Measurements from ENCODE around the gene CFAP46. TPM values are rescaled to one million over a fixed set of nuclear protein-coding genes. Genes with fewer than 3 reads are reported as not detected.

CFAP46 gene
- total RNA-seq, 4 donors from 2014 or later, result not detected

GRCh38 chr10:132809232-132810140 lies 132.9 kb downstream of the CFAP46 start:
- H3K36me3 ChIP-seq, result no peaks in the 10 kb centered on the region
- no peaks in the 10 kb centered on the region for H3K4me1 ChIP-seq
- no peaks in the 10 kb centered on the region for H3K9me3 ChIP-seq
- no peaks in the 10 kb centered on the region for H3K27me3 ChIP-seq
- no peak overlapping the region for H3K27ac ChIP-seq
- TF ChIP-seq, protein P1, sequence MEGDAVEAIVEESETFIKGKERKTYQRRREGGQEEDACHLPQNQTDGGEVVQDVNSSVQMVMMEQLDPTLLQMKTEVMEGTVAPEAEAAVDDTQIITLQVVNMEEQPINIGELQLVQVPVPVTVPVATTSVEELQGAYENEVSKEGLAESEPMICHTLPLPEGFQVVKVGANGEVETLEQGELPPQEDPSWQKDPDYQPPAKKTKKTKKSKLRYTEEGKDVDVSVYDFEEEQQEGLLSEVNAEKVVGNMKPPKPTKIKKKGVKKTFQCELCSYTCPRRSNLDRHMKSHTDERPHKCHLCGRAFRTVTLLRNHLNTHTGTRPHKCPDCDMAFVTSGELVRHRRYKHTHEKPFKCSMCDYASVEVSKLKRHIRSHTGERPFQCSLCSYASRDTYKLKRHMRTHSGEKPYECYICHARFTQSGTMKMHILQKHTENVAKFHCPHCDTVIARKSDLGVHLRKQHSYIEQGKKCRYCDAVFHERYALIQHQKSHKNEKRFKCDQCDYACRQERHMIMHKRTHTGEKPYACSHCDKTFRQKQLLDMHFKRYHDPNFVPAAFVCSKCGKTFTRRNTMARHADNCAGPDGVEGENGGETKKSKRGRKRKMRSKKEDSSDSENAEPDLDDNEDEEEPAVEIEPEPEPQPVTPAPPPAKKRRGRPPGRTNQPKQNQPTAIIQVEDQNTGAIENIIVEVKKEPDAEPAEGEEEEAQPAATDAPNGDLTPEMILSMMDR (IDR thresholded peaks at IDR 0.05), result no peak
- peak in 1 of 3 donors; percentile 37 for DNase-seq
- no peak overlapping the region for H3K4me3 ChIP-seq

DNA sequence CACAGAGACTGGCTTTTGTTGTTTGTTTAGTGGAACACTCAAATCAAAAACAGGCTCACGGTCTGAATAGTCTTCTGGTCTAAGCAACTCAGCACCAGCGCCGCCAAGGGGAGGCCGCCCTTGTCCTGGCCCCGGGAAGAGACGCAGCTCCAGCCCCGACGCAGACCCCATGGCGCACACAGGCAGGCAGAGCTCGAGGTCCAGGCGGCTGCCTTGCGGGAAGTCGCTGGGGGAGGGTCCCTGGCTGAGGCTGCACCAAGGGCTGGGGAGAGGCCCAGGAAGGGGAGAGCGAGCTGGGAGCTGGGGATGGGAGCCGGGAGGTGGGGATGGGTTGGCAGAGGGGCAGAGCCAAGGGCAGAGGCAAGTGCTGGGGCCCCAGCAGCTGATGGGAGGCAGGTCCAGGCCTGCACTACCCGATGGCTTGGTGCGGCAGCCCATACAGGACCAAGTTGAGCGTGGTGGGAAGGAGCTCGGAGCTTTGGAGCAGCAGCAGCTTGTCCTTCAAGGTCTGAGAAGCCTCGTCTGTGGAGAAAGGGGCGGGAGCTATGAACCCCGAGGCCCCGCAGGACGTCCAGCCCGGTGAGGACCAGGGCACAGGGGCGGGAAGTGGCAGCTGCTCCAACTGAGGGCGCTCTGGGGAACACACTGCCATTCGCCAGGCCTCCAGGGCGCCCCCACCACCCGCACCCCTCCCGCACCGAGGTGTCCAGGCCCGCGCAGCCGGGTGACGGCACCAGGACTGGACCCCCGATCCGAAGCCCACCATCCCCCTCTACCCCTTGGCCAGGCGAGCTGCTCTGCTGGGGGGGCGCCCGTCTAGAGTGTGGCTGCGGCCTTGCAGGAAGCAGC lies 133.8 kb downstream of the CFAP46 start:
- peak in 1 of 3 donors; percentile 37 for DNase-seq
- H3K27me3 ChIP-seq, result no peaks in the 10 kb centered on the region
- H3K9me3 ChIP-seq, result no peaks in the 10 kb centered on the region

DNA sequence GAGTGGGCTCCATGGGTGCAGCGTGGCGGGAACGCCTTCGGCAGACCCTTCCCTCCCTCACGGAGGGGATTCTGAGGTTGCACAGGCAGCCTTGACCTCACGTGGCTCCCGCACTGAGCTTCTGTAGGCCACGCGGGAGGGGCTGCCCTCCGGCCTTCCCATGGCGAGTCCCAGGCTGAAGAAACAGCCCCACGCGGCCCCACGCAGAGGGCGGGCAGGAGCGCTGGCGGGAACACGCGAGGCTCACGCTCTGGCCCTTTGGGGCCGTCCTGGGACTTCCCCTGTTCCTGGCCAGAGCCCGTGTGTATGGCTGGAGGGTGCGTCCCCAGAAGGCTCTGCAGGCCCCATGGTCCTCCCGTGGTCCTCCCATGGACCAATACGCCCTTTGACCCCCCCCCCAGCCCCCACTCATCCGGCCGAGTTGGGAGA lies 134.7 kb downstream of the CFAP46 start:
- H3K4me1 ChIP-seq, result no peaks in the 10 kb centered on the region
- no peaks in the 10 kb centered on the region for H3K36me3 ChIP-seq
- no peaks in the 10 kb centered on the region for H3K9me3 ChIP-seq
- no peak overlapping the region for H3K4me3 ChIP-seq
- no peak overlapping the region for H3K27ac ChIP-seq
- no peaks in the 10 kb centered on the region for H3K27me3 ChIP-seq
- no peak for DNase-seq
- TF ChIP-seq, protein P1 (IDR thresholded peaks at IDR 0.05), result no peak
- TF ChIP-seq POLR2A (IDR thresholded peaks at IDR 0.05), result no peak

More for the DNA sequence above, 133.8 kb downstream of the CFAP46 start:
- no peak overlapping the region for H3K27ac ChIP-seq
- no peak overlapping the region for H3K4me3 ChIP-seq
- TF ChIP-seq, protein P1 (IDR thresholded peaks at IDR 0.05), result no peak
- no peak for TF ChIP-seq POLR2A (IDR thresholded peaks at IDR 0.05)
- no peaks in the 10 kb centered on the region for H3K36me3 ChIP-seq
- H3K4me1 ChIP-seq, result no peaks in the 10 kb centered on the region

DNA sequence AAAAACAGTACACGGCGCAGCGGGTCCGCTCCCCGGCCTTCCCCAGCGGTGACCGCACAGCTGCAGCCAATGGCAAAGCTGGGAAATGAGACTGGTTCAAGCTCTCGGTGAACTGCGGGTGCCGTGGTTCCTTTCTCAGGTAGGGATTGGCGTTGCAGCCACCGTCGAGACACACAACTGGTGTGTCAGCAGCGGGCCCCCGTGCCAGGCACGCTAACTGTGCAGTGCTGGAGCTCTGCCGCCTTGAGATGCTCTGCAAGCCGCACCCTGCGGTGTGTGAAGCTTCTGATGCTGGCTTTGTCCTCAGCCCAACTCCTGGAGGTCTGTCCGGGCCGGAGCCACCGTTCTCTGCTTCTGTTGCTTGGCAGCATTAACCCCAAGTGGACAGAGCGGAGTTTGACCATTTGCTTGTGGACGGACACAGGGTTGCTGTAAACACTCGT lies 135.8 kb downstream of the CFAP46 start:
- H3K9me3 ChIP-seq, result peaks cover 0 to 5% (median 0%) of the 10 kb centered on the region in 4 donors

DNA sequence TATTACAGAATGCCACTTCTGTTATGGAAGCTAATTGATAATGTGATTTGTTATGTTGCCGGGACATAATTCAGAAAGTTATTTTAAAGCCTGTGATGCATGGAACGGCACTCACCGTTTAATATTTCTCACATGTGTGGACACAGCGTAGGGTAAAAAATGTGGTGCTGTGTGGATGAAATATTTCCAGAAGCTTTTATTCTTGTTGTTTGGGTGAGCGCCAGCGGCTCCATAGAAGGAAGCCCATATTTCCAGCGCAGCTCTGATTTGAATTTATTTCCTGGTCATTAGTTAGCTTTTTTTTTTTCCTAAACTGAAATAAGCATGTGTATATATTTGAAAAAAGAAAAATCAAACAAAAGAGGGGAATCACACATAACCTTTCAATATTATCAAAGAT lies 136.3 kb downstream of the CFAP46 start:
- H3K36me3 ChIP-seq, result no peaks in the 10 kb centered on the region
- no peaks in the 10 kb centered on the region for H3K27me3 ChIP-seq

More for the DNA sequence above, 135.8 kb downstream of the CFAP46 start:
- H3K36me3 ChIP-seq, result no peaks in the 10 kb centered on the region
- H3K27ac ChIP-seq, result no peak overlapping the region
- TF ChIP-seq, protein P1 (IDR thresholded peaks at IDR 0.05), result no peak
- no peak for TF ChIP-seq POLR2A (IDR thresholded peaks at IDR 0.05)
- H3K27me3 ChIP-seq, result no peaks in the 10 kb centered on the region
- H3K4me3 ChIP-seq, result no peak overlapping the region
- H3K4me1 ChIP-seq, result no peaks in the 10 kb centered on the region
- DNase-seq, result peak in 1 of 3 donors; percentile 32

More for the DNA sequence above, 136.3 kb downstream of the CFAP46 start:
- Histone ChIP-seq H3K4me3 (no peak overlapping the region), H3K27ac (no peak overlapping the region), H3K9me3 (peaks cover 0 to 5% (median 0%) of the 10 kb centered on the region in 4 donors), H3K4me1 (no peaks in the 10 kb centered on the region)
- DNase-seq, result no peak
- TF ChIP-seq, protein P1 (IDR thresholded peaks at IDR 0.05), result no peak
- TF ChIP-seq POLR2A (IDR thresholded peaks at IDR 0.05), result no peak

Measured in Peyer's patch (tissue), 4 donors.